NCI-H82 treated with DMSO at 0.1 percent for 48 hours (cell line): ENCODE measurements around the gene NRG2.

Experiments used
- DNase-seq: peaks from one replicate; lab custom pipeline; 2025; ENCODE audit not compliant: unreplicated experiment; lab: John Stamatoyannopoulos, UW

NRG2 gene

DNA sequence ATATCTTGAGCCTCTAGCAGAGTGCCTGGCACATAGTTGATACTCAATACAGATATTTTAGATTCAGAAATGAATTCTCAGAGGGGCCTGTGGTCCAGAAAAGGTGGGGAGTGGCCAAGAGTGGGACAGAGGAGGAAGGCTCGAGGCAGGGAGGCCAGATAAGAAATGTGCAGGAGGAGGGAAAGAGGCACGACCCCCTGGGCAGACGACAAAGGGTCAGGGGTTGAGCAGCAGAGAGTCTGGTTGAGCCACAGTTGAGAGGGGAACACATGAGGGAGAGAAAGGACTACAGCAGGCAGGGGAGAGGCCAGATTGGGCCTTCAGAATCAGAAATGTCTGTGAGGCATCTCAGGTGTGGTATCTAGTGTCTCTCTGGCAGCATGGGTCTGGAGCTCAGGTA is 158.4 kb downstream of the NRG2 start:
- DNase-seq: no peak

DNA sequence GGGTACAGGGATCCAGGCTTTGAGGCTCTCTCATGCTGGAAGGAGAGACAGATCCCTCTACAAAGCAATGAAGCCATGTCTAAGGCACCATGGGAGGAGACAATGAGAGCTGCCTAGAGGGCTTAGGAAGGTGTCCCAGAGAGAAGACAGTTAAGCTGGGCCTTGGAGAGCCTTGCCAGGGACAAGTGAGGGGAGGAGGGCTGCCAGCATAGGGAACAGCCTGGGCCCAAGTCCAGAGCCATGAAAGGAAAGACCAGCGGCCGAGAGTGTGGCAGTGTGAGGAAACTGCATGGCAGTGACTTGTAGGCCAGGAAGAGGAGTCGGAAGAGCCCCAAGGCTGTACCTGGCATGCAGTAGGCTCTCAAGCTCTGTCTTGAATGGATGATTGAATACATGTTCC is 159.0 kb downstream of the NRG2 start:
- no peak for DNase-seq

DNA sequence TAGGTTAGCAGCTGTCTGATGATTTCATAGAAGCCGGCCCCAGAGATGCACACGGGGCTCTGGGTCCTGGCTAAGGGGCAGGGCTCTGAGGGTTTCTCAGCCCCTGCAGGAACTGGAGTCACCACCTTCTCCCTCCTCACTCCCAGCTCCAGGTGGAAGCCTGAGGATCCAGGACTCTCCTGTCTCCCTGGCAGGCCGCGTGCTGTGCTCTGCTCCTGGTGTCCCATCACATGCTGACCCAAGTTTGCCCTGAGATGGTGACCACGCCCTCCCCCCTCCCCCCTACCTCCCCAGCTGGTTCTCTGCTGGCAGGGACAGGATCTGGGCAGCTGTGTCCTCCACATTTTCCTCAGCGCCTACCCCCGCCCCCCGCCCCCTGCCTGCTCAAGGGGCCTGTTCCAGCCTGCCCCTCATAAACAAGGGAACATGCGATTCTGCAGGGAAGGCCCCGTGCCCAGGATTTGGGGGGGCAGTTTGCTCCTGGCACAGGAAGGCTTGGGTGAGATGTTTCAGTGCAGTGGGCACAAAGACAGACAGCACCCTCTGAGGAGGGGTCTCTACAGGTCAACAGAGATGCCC is 160.0 kb downstream of the NRG2 start:
- DNase-seq: no peak

DNA sequence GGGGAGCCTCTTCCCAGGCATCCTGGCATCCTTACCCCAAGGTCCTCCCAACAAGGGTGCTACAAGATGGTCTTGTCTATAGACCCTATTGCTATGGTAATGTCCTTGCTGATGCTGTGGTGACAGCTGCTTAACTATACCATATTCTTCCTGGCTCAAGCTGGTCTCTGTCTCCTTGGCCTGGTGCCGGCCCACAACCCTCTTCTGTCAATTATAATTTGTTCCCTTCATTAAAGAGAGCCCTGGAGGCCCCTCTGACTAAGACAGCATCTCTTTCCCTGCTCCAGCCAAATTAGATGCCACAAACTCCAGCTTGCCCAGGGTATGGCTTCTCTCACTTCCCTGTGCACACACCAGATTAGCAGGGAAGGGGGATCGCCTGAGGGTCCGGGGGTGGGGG is 160.8 kb downstream of the NRG2 start:
- DNase-seq: no peak

DNA sequence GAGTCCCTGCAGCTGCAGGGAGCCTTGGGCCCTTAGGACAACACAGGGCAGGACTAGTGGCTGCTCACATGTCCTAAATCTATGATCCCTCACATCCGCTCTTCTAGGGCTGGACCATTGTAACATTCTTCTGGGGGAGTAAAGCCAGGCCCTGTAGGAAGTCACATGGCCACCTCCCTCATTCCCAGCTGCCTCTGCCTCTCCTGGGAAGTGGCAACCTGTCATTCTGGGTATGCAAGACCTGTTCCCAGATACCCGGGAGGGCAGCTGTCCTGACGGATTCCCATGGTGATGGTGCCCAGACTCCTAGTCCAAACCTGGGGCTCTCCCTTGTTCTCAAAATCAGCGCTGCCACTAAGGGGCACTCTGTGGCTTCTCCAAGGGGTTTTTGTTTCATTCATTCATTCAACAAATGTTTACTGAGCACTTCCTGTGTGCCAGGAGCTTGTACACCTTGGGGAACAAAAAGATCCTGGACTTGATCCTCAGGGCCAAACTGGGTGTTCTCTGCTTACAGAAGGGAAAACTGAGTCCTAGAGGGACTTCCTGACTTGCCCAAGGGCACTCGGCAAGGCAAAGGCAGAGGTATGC is 161.9 kb downstream of the NRG2 start:
- DNase-seq: no peak

DNA sequence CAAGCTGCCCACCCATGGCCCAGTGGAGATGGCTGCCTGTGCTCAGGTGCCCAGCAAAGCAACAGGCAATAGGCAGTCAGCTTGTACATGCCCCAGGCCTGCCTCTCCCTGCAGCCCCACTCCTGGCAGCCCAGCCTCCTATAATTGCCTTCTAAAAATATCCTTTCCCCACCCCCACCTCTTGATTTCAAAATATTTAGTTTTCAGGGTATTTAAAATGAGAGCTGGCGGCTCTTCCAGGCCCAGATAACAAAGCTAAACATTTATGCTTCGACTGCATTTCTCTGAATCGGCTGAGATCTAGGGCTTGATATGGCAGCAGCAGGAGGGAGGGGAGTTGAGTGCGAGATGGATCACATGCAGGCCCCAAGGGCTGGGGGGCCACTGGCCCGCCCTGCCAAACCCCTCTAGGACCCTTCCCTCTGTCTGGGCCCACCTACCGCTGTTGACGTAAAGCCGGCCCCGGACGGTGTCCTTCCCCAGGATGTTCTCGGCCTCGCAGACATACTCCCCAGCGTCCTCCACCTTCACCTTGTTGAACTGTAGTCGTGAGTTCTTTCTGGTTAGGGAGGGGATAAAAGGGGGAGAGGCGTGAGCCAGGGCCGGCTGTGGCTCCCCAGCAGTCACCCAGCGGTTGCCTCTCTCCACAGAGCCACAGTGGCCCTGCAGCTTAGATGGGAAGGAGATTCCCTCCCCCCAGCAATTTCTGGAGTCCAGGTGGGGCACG is 162.5 kb downstream of the NRG2 start:
- no peak for DNase-seq

DNA sequence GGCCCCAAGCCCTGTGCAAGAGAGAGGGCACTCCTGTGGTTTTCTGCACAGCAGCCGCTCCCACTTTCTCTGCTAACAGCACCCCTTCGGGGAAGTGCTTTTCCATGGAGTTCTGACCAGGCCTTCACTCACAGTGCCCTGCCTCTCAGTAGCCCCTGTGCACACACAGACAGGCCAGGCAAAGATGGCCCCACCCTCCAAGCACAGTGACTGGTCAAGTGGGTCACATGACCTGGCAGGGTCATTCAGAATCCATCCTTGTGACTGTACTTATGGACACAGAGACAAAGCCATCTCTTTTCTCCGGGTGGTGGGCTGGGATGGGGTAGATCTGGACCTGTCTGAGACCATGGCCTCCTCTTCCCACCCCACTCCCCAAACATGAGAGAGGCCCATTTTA is 165.0 kb downstream of the NRG2 start:
- DNase-seq: no peak

DNA sequence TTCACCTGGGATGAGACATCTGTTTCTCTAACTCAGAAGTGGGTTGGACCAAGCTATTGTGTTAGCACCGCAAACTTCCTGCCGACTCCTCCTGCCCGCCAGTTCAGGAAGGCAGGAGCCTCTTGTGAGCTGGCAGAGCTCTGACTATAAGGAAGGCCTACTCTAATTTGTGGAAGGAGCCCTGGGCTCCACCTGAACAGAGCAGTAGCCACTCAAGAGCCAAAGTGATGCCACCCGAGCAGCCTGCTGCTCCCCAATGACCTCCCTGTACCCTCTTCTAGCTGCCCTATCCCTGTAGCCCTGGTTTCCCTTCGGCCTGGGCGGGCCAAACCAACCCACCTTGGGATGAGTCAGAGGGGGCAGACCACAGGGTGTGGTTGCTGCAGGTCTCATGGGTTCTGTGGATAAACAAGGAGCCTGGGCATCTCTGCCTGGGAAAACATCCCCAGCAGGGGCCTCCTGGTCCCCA is 165.9 kb downstream of the NRG2 start:
- no peak for DNase-seq

DNA sequence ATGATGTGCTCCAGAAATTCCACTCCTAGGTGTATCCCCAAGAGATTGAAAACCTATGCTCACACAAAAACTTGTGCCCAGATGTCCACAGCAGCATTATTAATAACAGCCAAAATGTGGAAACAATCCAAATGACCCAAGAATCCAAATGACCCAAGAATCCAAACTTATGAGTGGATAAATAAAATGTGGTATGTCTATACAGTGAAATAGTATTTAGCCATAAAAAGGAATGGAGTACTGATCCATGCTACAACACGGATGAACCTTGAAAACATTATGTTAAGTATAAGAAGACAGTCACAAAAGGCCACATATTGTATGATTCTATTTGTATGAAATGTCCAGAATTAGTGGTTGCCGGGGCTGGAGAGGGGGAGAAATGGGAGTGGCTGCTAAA is 167.1 kb downstream of the NRG2 start:
- no peak for DNase-seq

DNA sequence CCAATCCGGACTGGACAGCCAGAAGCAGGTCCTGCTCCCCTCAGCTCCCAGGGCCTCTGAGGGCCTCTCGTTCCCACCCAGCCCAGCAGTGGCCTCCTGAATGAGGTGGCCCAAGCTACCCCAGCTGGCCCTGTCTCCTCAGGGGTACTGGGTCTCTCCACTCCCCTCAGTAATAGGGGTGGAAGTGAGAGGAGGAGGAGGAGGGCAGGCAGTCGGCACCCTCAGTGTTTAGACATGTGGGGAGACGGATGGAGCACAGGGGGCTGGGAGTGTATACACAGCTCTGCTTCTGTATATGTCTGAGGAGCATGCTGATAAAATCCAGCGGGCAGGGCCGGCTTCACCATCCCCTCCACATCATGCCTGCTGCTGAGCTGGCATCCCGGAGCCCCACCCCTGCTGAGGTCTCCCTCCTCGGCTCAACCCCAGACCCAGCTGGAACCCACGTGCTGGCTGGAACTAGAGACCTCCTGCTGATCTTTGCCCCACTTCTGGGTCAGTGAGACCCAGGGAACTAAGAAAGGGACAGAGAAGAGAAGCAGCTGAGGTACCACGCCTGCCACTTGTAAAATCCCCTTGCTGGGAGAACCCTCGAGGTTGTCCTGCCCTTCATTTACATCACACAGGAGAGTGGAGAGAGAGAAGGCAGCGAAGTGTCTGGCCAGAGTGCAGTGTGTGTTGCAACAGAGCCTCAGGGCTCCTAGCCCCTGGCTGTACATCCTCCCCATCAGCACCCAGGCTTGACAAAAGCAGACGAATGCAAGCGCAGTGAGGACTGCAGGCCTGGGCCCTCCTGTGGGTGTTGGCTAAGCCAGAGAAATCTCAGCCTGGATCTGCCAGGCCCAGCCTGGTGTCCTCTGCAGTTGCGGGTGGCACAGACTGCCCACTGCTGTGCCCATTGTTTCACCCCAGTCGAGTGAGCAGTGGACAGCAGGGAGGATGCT is 170.0 kb downstream of the NRG2 start:
- no peak for DNase-seq

DNA sequence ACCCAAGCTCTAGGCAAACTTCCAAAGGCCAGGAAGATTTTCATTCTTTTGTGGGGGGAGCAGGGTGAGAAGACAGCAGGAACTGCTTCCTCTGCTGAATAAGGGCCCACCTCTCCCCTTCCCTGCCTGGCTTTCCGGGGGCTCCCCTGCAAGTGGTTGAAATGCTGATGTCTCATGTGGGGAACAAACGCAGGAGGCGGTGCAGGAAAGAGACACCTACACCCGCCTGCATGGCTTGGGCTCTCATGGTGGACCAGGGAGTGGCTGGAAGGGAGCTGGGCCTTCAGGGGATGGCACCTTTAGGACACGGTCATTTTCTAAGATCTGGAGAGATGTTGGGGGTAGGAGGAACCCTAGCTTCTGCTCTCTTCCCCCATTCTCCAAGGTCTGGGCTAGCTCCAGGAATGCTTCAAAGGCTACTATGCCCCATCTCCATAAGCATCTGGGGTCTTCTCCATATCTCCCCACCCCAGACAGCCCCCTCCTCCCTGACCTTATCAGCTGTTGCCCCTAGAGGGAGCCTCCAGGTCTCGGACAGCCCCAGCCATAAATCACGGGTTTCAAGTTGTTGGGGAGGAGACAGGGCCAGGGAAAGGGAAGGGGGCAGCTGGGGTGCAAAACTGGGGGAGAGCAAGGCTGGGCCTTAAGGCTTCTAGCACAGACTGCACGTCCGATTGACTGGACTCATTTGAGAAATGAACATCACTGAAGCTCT is 170.9 kb downstream of the NRG2 start:
- DNase-seq: no peak

DNA sequence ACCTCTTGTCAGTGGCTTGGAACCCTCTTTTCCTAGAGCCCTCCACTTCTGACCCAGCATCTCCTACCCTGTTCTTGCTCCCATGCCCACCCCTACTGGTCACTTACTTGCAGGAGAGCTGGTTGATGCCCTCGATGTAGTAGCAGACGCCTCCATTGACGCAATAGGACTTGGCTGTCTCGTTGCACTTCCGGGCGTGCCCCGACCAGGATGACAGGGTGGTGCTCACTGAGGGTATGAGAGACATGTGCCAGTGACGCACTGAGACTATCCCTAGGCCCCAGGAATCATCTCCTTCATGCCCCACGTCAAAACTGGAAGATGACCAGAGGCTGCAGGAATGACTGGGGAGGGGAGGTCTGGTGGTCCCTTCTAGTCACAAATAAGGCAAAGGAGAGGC is 171.5 kb downstream of the NRG2 start:
- DNase-seq: no peak

DNA sequence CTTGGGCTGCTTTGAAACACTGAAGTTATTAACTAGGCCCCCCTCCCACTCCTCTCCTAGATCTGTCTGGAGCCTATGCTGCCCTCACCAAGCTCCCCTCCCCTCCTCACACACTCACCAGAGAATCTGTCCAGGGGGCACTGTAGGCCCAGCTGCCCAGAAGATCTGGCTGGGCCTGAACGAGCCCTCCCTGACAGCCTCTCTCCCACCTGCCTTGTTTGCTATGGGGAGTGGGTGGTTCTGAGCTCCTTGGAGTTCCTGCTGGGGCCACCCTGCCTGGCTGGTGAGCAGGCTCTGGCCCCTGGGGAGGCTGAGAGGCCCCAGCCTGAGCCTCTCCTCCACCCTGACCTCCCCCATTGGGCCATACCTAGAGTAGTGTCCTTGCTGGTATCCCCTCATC is 172.4 kb downstream of the NRG2 start:
- DNase-seq: no peak

DNA sequence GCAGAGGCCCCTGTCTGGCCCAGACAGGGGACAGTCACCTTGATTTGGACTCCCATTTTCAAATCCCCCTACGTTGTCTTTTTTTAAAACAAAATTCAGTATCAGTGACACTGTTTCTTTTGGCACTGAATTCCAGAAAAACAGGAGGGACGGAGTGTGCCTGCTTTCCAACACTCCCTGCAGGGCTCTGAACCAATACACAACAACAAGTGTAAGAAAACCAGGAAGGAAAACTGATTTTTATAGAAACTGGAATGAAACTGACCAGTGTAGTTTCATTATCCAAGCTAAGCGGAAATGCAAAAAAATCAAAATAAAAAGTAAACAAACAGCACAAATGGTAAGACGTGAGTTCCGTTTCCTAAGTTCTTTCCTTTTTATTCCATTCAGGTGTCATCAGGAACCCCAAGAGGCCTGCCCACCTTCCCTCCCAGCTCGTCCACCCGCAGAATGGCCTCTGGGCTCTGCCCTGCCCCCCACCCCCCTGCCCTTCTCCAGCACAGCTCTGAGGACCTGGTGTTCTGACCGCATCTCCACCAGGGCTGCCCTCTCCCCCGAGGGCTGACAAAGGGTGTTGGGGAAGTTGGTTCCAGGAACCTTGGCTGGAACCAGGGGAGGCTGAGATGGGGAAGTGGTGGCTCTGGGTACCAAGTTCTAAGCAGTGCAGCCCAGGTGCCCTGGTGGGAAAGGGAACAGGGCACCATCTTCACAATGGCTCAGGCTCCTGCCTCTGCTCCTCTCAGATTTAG is 173.9 kb downstream of the NRG2 start:
- no peak for DNase-seq

DNA sequence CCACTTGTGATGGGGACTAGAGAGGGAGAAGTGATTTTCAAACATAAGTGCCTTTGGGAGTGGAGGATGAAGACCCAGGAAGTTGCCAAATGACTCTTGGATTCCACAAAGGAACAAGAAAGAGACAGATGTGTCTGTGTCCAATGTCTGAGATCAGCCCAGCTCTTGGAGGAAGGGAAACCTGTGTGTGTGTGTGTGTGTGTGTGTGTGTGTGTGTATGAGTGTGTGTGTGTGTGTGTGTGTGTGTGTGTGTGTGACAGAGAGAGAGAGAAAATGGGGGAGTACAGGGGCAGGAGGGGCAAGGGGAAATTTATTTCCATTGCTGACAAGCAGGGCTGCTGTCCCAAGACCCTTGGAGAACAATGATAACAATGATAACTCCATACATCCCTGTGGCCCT is 175.5 kb downstream of the NRG2 start:
- no peak for DNase-seq

DNA sequence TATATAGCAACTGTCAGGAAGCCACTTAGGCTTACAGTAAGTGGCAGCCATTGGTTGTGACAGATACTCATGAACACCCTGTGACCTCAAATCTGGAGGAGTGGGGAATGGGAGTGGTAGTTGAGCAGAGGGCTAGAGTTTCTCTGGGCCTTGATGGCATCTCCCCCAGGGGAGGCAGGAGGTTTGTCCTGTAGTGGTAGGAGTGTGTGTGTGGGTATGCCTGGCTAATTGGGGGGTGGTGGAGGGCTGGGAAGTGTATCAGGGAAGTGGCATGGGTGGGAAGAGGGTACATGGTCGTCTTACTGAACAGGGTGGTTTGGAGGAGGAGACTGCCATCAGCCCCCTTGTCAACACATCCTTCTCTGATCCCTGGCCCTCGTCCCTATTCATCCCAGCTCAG is 176.0 kb downstream of the NRG2 start:
- DNase-seq: no peak

DNA sequence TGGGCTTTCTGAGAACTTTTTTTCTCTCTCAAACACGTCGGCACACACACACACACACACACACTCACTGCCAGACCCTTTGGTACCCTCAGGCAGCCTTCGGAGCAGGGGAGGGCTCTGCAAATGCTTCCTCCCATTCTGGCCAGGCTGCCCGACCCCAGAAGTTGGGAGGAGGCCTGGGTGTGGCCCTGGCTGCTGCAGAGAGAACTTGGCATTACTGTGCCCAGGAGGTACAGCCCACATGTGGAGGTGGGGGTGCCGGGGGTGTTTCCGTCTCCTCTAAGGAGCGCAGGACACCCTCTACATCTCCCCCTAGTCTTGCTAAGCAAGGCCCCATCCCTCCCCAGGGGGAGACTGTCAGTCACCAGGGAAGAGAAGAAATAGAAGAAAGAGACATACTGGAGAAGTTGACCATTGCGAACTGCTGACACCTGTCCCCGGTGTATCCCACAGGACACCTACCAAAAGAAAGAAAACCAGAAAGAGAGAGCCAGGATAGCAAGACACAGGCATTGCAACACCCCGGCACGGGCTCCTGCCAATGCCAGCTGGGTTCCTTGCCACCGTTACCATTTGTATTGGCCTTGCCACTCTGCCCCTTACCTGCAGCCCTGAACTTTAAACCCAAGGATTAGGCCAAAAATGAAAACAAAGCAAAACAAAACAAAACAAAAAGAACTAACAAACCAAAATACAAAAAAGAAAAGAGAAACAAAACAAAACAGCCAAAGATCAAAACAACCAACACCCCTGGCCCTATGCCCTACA is 178.2 kb downstream of the NRG2 start:
- no peak for DNase-seq

DNA sequence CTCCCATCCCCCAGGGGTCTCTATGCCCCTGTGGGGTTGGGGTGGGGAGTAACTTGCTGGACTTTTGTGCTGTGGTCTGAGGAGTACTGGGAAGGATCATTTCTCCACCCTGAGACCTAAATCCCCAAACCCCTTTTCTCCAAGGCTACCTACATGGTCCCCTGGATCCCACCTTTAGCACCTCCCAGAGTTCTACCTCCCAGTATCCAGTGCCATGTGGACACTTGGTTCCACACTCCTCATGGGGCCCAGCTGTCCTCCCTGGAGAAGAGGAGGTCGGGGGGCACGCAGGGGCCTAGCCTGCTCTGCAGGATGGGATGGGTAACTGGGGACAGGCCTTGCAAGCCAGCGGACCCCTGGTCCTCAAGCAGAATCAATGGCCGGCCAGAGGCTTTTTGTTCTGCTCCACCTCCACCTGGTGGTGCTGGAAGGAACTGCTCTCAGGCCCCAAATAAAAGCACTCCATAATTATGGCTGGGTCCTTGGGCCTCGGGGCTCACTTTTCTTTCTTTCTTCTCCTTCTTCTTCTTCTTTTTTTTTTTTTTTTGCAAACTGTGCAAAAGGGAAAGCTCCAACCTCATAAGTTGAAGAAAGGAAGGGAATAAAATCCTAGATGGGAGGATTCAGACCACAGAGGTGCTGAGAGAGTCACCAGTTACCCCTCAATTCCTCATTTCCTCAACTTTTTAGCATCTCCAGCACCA is 179.1 kb downstream of the NRG2 start:
- DNase-seq: no peak

DNA sequence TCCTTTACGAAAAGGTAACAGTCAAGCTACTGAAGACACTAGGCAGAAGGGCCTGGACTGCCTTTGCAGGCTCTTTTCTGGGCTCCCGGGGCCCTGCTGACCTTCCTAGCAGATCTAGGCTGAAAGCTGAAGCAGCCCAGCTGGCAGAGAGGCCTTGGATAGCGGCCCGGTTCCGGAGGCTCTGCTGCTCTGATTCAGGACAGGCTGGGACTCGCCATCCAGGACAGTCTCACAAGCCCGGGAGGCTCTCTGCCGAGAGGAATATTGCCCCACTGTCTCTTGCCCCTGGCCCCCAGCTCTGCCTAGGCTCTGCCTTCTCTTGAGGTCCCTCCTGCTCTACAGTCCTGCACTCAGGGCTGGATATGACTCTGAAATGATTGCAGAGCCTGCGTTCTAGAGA is 179.7 kb downstream of the NRG2 start:
- no peak for DNase-seq
